NB4 (cell line): ENCODE results near the gene EPS8L2.

Experiments
- DNase-seq: peaks from one replicate; pipeline ENCODE4 v3.0.0; 2010; ENCODE audit warnings: low read depth
- H3K4me3 ChIP-seq: one replicate; pipeline ENCODE4 v1.5.1; 2011; ENCODE audit warnings: mild to moderate bottlenecking, low read depth, low read length, moderate library complexity
- MYC ChIP-seq: IDR thresholded peaks from 2 replicates; pipeline ENCODE4 v1.6.1; 2011; ENCODE audit warnings: low read depth, low read length
- POLR2A ChIP-seq: IDR thresholded peaks from 2 replicates; pipeline ENCODE4 v1.6.1; 2011; ENCODE audit warnings: mild to moderate bottlenecking; ENCODE audit not compliant: insufficient read length; ENCODE audit errors: extremely low read depth
- TF ChIP-seq, protein P1 (sequence below): IDR thresholded peaks from 2 replicates; pipeline ENCODE4 v1.6.1; 2011; ENCODE audit warnings: low read depth, low read length
- TF ChIP-seq, protein P2 (sequence below): IDR thresholded peaks from one replicate; pipeline ENCODE4 v1.5.1; 2012; ENCODE audit warnings: low read depth, low read length

Gene EPS8L2

DNA sequence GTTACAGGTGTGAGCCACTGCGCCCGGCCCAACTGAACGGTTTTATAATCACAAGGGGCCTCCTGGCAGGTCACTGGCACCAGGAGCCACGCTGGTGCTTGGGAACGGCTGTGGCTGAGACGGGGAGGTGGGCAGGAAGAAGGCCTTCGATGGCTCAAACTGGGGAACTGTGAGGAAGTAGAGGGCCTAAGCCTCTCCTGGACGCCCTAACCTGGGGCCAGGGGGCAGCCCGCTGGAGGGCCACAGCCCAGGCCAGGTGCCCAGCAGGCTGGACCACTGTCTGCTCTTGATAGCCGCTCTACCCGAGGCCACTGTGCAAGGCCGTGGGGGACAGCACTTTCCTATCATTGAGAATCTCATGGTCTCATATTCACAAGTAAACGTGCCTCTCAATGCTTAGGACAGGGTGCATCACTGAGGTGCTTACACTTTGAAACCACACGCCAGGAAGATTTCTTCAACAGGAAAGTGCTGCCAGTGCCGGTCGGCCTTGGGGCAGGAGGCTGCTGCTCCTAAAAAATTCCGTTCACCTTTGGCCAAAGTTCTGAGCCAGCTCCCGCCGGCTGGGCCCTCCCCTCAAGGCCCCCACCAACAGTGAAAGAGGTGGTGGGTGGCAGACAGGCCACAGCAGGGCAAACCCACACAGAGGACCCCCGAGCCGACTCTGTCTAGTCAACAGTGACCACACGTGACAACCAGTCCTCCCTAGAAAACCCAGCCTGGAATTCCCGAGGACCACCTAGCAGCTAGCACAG is 64.0 kb downstream of the EPS8L2 start:
- no peak for DNase-seq
- TF ChIP-seq, protein P1, sequence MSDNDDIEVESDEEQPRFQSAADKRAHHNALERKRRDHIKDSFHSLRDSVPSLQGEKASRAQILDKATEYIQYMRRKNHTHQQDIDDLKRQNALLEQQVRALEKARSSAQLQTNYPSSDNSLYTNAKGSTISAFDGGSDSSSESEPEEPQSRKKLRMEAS = no peak
- TF ChIP-seq MYC (no peak), POLR2A (no peak)
- TF ChIP-seq, protein P2, sequence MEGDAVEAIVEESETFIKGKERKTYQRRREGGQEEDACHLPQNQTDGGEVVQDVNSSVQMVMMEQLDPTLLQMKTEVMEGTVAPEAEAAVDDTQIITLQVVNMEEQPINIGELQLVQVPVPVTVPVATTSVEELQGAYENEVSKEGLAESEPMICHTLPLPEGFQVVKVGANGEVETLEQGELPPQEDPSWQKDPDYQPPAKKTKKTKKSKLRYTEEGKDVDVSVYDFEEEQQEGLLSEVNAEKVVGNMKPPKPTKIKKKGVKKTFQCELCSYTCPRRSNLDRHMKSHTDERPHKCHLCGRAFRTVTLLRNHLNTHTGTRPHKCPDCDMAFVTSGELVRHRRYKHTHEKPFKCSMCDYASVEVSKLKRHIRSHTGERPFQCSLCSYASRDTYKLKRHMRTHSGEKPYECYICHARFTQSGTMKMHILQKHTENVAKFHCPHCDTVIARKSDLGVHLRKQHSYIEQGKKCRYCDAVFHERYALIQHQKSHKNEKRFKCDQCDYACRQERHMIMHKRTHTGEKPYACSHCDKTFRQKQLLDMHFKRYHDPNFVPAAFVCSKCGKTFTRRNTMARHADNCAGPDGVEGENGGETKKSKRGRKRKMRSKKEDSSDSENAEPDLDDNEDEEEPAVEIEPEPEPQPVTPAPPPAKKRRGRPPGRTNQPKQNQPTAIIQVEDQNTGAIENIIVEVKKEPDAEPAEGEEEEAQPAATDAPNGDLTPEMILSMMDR = no peak
- H3K4me3 ChIP-seq = no peak overlapping the region

DNA sequence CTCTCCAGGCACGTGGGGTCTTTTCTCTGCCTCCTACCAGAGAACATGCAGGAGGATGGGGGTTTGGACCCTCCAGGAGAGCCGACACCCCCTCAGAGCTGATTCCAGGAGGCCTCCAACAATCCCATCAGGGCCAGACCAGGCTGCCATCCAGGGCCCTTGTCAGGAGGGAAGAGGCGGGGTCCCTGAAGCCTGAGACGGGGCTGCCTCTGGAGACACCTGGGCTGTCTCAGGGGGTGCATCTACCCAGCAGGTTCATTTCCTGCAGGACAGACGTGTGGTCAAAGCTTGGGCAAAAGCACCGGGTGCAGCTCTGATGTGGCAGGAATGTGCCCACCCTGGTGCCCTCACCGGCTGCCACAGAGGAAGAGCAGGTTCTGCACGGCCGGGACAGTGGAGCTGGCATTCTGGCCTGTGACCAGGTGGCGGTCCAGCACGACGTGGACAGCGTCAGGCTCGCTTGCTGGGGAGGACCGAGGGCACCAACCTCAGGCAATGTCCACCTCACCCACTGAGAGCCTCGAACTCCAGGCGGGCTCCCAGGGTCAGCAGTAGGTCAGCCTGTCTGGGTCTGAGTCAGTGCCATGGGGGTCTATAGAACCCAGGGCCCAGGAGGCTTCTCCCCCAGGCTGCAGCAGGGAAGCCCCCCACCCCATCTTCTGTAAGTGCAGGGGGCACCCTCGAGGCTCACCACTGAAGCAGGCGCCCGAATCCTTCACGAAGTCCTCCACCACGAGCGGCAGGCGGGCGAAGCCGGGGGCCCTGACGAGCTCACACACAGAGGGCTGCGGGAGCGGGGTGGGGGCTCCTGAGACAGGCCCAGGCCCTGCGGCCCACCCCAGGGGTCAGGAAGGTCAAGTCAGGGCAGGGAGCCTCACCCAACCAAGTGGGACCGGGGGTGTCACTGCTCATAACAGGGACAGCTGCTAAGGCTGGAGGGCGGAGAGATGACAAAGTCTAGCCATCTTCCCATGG is 64.9 kb downstream of the EPS8L2 start:
- H3K4me3 ChIP-seq = no peak overlapping the region
- no peak for DNase-seq
- TF ChIP-seq MYC (no peak), POLR2A (no peak)
- TF ChIP-seq, protein P1 = no peak
- TF ChIP-seq, protein P2 = no peak

DNA sequence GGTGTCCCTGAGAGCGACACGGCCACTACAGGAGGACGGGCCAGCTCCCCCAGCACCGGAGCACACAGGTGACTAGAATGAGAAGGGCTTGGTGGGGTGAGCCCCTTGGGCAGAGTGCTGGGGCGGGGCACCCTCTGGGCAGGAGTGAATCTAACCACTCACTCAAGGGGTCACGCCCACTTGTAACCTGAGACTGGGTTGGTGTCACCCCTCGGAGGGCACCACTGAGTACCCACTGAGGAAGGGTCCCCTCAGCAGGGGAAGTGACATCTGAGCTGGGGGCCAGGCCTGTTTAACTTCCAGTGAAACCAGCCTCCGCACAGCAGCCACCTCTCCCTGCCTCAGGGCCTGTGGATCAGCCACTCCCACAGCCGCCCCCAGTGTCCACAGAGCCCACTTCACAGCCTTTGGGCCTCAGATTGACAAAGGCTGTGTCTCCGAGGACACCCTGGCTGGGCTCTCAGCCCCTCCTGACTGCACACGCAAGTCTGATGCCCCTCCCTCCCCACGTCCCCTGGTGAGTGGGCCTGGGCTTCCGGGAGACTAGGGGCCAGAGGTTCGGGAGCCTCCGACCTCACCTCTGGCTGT is 65.7 kb downstream of the EPS8L2 start:
- no peak overlapping the region for H3K4me3 ChIP-seq
- no peak for DNase-seq
- TF ChIP-seq, protein P2 = no peak
- TF ChIP-seq, protein P1 = no peak
- TF ChIP-seq POLR2A = no peak
- no peak for TF ChIP-seq MYC

DNA sequence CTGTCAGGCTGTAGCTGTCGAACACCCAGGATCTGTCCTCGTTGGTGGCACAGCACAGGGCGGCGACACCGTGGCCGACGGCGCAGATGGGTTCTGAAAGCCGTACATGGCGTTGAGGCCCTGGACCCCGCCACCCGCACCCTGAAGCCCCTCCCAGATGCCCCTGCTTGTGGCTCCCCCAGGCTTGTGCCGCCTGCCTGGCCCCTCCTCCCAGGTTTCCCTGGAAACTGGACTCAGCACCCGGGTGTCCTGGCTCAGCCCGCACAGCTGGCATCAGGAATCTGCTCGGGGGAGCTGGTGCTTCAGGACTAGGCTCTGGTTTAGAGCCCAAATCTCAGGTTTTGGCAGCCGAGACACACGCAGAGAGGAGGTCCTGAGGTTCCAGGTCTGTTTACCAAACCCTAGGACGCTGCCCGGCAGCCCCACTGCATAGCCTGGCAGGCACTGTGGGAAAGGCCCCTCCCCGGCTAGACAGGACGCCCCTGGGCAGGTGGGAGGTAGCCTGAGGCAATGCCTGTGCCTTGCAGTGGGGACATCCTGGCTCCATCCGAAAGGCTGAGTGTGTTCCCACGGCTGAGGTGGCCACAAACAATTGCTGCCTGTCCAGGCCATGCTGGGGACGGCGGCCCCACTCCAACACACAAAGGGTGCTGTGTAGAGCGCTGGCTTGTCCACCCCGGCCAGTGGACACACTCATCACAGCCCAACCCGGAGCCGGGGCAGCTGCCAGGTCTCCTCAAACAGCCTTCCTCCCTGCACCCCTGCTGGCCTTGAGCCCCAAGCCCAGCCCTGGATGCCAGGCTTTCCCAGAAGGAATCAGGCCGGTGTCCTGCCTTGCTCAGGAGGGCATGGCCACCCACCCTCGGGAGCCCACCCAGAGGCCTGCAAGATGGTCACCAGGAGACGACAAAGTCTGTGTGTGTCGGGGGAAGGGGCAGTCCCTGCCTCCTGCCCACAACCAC is 66.7 kb downstream of the EPS8L2 start:
- no peak for DNase-seq
- TF ChIP-seq, protein P2 = no peak
- TF ChIP-seq POLR2A (no peak), MYC (no peak)
- TF ChIP-seq, protein P1 = no peak
- no peak overlapping the region for H3K4me3 ChIP-seq

DNA sequence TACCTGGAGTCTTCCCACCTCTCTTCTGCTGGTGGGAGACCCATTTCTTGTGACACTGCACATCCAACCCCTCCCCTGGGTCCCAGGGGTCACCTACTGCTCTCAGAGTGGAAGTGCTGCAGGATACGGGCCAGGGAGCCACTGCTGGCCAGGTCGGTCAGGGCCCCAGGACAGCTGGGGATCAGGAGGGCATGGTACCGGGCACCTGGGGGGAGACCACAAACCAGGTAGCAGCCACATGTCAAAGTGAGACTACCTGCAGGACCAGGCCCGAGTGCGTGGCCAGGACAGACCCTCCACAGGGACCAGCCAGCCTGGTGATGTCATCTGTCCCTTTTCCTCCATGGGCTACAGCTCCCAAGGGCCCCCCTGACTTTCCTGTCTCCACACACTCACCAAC is 67.4 kb downstream of the EPS8L2 start:
- no peak for TF ChIP-seq MYC
- TF ChIP-seq POLR2A = no peak
- H3K4me3 ChIP-seq = no peak overlapping the region
- no peak for DNase-seq
